PFSK-1 (cell line): ENCODE measurements around the gene NUP43.

Source experiments
- FOXP2 ChIP-seq: optimal IDR thresholded peaks from 2 replicates; pipeline ENCODE3; 2011; ENCODE audit warnings: borderline replicate concordance, control low read depth, inconsistent platforms; ENCODE audit not compliant: insufficient read depth; ENCODE audit errors: extremely low read length, extremely low read depth
- POLR2AphosphoS5 ChIP-seq: IDR thresholded peaks from 2 replicates; pipeline ENCODE4 v1.6.1; 2012; ENCODE audit warnings: low read depth, mild to moderate bottlenecking, control low read depth, low read length, moderate library complexity
- REST ChIP-seq, 2 experiments: IDR thresholded peaks; 2 replicates each; pipeline versions ENCODE4 v1.6.1 to v1.8.0; 2011 to 2012; ENCODE audit warnings: low read depth in 2 of 2, low read length in 2 of 2, control low read depth in 1 of 2, inconsistent platforms in 1 of 2, mild to moderate bottlenecking in 1 of 2, moderate library complexity in 1 of 2; ENCODE audit not compliant: insufficient read depth in 1 of 2
- SIN3A ChIP-seq: IDR thresholded peaks from 2 replicates; pipeline ENCODE4 v1.6.1; 2012; ENCODE audit warnings: mild to moderate bottlenecking, low read length, moderate library complexity, borderline replicate concordance; ENCODE audit not compliant: insufficient read depth
- TAF1 ChIP-seq: IDR thresholded peaks from 2 replicates; pipeline ENCODE4 v1.6.1; 2012; ENCODE audit warnings: low read length, control low read depth, borderline replicate concordance; ENCODE audit not compliant: insufficient read depth

GRCh38 chr6:149716181-149716963, 30.0 kb downstream of the NUP43 start:
- no peak for TF ChIP-seq SIN3A
- TF ChIP-seq REST (IDR thresholded peaks at IDR 0.05; ENCODE audit: insufficient read depth in 1 of 2, low read depth in 2 of 2, low read length in 2 of 2), result no peak
- TF ChIP-seq POLR2AphosphoS5, result no peak
- TF ChIP-seq TAF1, result no peak
- TF ChIP-seq FOXP2, result no peak
